CD4-positive, alpha-beta T cell treated with Interleukin-15 for 4 hours (primary cell): Measurements from ENCODE around the gene NKD1.

Experiments
- DNase-seq: peaks from one replicate; pipeline ENCODE4 v3.0.0-alpha.2; 2020; ENCODE audit warnings: low spot score

NKD1 gene

DNA sequence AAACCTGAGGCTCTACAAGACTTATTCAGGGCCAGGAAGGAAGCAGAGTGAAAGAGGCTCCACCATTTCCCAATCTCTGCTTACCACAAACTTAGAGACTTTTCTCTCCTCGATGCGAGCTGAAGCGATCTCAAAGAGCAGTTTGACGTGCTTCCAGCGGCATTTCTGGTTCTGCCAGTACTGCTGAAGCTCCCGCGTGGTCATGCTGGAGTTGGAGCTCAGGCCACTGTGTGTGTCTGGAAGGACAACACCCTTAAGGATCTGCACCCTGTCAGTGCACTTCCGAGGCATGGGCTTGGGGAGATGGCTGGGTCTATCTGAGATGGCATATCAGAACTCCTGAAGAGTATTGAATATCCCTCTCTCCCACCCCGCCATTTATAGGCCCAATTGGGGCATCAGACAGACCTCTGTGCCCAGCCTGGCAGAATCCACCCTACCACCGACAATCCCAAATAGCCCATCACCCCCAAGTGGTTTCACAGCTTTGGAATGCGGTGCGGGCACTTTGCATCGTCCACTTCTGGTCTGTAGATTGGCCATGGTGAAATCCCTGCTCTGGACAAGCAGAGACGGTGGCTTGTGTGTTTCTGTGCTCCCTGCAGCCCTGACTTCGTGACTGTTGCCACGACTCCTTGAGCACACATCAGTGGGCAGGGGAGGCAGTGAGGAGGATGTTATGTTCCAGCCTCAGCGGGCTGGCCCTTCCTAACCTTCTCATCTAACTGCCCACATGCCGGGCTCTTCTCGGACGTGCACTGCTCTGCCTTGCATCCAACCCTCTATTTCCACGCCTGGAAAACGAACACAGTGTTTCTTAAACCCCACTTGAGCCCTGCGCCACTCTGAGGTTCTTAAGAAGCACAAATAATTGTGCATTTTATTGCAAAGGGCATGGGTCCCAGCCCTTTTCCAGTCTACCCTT, 127.8 kb downstream of the NKD1 start:
- DNase-seq, result no peak

DNA sequence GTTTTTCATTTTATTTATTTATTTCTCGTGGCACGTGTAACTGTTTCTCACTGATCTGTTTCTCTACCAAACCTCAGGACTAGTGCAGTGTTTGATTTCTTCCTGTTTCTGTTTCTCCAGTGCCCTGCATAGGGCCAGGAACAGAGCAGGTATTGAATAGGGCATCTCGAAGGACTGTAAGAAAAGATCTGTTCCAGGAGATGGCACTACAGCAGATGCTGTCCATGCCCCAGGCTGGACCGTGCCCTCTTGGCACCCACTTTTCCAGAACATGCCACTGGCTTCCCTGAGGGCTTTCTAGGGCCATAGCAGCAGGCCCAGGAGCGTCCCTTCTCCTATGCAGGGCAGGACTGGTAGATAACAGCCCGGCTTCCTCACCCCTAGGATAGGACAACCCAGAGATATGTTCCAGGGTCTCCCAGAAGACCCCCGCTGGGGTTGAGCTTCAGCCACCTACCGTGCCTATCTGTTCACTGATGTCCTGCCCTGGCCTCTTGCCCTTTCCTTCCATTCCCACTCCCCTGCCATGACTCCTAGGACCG, 128.6 kb downstream of the NKD1 start:
- DNase-seq, result no peak

DNA sequence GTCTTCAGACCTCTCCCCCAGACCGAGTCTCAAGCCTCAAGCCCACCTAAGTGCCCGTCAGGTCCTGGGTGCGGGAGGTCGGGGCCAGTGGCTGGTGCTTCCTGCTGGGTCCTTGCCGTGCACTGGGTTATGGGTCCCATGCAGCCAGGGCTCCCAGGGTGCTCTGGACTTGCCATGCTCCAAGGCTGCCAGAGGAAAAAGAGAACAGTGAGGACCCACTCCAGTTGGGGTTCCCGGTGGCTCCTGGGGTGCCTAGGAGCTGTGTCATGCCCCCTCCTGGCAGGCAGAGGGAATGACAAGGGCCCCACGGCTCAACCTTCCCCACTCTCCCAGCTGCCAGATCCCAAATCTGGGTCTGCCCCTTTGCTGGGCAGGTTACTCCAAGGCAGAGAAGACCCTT, 129.2 kb downstream of the NKD1 start:
- no peak for DNase-seq

DNA sequence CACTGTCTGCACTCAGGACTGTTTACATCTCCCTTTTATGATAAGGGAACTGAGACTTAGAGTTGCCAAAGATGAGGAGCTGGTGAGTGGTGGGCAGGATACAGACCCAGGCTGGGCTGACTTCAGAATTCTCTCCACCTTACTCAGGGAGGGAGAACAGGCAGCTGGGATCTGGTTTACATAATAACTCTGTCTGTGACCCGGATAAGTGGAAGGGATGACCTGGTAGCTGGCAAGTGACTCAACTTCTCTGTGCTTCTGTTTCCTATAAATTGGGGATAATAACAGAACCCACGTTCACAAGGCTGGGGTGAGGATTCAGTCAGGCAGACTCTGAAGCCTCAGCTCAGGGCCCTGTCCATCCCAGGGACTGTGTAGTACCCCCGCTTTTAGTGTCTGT, 130.3 kb downstream of the NKD1 start:
- DNase-seq, result no peak

DNA sequence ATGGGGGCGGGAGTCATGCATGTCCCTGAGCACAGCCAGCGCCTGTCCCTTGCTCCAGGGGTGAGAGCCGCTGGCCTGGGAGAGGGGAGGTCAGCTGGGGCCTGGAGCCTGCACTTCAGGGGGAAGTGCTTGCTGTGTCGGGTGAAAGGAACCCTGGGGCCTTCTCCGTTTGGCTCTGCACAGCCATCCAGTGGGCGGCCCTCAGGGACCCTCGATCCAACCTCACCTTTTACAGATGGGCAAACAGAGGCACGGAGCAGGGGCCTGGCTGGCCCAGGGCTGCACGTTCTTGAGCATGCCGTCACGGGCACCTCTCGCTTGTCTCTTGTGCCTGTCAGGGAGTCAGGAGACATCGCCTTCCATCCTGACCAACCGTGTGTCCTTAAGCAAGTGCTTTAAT, 131.1 kb downstream of the NKD1 start:
- DNase-seq, result no peak

DNA sequence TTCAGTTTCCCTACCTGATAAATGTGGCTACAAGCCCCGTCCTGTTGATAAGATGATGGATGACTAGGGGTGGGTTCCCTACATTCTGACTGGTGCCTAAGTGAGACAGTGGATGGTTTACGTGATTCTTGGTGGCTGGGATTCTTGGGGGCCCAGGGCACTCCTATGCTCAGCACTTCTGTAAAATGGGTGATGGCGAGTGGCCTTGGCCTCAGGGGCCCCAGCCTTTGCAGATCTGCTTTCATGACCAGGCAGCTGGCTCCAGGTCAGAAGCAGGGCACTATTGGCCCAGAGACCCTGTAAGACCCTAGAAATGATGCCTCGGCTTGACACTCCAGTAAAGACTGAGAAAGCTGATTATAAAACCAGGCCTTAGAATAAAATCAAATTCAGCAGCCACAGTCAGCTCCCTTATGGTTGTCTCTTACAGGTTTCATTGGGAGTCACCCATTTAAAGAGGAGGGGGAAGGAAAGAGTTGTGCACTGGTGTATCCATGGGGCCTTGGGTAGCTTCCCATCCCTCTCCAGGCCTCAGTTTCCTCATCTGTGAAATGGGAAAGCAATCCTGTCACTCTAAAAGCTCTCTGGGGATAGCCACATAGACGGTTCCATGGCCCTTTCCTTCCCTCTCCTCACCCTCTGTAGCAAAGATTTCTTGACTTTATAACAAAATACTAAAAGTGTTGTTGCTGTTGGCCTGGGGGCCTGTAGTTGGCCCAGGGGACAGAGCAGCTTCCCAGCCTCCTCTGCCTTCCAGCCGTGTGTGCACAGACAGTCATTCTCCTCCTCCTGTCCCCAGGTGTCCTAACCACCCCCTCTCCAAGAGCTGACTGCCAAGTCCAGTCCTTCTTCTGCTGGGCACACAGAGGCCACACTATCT, 131.7 kb downstream of the NKD1 start:
- DNase-seq, result no peak

DNA sequence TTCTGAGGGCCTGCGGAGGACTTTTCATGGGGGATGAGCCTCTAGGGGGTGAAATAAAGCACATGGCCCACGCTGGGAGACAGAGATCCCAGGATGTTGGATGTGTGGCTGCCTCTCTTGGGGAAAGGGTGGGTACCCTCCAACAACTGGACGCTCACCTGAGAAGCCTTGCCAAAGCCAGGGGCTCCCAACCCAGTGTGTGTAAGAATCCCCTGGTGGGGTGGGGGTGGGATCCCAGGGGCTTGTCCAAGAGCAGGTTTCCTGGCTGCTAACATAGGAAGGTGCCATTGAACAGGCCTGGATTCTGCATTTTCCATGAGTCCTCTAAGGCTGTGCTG, 132.3 kb downstream of the NKD1 start:
- no peak for DNase-seq

DNA sequence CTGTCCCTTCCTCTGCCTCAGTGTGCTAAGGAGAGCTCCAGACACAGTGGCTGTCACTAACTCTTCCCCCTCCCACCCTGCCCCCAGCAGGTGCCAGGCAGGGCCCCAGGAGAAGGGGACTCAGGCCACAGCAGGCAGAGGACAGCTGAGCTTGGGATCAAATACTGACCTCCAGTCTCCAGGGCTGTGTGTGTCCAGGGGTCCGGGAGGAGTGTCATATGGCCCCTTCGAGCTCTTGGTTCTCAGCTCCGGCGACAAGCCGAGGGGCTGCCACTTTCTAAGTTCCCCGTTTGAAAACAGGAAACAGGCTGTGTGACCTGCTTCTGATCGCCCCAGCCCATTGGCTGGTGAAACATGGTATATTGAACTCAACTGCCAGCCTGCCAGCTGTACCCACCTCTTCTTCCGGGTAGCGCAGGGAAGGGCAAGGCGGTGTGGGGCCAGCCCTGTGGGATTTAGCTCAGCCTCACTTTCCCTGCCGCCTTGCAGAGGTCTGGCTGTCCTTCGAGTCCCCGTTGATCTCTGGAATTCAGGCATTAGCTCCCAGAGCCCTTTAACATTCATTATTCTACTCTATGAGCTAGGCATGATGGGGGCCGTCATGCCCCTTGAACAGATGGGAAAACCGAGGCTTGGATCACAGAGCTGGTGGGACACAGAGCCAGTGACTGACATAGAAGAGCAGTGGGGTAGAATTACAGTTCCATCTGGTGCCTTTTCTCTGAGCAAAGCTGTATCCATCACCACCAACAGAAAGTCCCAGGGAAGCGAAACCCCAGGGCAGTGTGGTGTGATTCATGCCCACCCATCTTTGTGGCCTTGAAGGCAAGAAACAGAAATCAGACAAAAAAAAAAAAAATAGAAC, 133.1 kb downstream of the NKD1 start, which contains the start of gene SNX20:
SNX20 (minus strand) TSS at position 292 of the 865 bp plus-strand sequence. CDS start 3,786 bp downstream, outside the sequence.
- peak; percentile 75 for DNase-seq

DNA sequence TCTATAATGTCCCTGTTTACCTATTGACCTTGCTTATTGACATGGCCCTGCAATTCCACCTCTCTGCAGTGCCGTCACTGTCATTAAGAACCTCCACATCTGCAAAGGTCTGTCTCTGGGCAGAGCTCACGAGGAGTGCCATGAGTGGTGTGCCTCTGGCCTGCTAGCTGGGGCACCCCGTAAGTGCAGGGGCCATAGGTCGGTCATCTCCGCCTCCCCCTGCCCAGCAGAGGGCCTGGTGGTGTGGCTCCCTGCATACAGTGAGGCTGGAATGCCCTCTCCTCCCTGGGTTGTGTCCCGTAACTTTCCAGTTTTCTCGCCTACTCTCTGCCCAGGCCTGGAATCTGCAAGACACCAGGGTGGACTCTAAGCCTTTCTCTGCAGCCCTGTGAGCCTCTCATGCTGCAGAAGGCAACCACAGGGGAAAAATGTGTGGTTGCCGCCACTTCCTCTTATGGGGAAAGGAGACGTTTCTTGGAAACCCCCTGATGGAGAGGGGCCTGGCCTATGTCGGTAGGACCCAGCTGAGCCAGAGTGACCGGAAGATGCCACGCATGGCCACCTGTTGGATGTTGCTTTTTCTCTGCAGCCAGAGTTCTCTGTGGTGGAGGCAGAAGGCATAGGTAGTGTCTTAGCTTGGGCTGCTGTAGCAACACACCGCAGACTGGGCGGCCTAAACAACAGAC, 135.6 kb downstream of the NKD1 start:
- DNase-seq, result peak; percentile 56

DNA sequence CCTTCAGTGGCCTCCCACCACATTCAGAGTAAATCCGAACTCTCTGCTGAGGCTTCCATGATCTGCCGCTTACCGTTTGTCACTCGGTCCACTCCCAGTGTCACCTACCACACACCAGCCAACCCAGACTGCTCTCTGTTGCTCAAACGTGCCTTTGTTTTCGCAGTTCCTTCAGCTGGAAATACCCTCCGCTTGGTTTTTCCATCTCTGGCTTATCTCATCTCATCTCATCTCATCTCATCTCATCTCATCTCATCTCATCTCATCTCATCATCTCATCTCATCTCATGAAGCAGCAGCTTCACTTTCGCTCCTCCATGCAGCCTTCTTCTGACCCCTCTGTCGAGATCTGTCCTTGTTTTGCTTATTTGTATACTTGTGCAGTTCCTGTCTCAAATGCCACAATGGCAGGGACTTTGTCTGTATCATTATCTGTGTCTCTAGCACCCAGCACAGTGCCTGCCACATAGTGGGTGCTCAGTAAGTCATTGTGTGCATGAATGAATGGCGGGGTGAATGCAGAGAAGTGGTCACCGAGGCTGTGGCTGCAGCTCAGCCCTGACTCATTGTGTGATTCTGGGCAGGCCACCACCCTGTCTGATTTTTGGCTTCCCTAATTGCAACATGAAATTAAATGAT, 136.7 kb downstream of the NKD1 start:
- peak; percentile 49 for DNase-seq

DNA sequence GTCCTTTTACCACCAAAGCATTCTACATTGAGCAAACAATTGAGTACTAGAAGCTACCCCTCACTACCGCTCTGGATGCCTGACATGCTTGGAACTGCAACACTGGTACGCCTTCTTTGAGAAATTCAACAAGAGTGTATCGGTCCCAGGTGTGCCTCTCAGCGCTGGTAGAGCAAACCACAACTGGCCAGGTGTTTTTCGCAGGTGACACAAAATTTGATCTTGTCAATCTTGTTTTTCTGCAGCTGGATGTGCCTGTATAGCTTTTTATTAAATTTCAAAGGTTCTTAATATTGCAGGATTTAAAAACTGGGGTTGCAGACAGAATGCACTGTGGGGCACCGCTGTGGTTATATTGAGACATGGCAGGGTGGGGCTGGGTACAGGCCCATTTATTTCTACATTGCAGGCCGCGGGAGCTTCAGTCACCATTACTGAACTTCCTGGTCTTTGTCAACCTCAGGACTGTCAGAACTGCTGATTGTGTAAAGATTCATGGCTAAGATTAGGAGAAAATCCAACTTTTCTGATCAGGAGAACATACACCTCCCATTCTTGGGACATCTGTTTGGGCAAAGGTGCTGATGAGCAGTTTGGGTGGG, 137.4 kb downstream of the NKD1 start:
- DNase-seq, result no peak

DNA sequence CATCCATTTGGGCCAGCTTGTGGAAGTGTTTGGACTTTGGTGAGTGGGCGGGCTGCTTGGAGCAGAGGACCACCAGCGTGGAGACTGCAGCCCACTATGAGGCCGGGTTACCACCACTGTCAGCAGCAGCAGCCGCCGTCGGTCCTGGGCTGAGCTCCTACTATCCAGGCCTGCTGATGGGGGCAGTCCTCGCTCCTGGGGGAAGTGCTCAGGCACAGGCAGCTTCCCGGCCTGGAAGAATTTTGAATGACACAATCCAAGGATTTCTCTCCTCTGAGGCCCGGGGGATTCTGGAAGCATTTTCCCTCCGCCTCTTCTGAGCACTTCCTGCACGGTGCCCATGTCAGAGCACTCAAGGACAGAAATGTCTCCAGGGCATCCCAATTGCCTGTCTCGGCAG, 139.9 kb downstream of the NKD1 start:
- no peak for DNase-seq

DNA sequence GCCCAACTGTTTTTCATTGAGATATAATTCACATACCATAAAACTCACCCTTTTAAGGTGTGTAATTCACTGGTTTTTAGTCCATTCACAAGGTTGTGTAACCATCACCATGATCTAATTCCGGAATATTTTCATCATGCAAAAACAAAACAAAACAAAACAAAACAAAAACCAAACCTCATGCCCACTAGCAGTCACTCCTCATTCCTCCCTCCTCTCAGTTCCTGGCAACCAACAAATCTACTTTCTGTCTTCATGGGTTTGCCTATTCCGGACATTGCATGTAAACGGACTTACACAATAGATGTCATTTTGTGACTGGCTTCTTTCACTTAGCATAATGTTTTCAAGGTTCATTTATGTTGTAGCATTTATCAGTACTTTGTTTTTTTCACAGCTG, 140.7 kb downstream of the NKD1 start:
- no peak for DNase-seq

DNA sequence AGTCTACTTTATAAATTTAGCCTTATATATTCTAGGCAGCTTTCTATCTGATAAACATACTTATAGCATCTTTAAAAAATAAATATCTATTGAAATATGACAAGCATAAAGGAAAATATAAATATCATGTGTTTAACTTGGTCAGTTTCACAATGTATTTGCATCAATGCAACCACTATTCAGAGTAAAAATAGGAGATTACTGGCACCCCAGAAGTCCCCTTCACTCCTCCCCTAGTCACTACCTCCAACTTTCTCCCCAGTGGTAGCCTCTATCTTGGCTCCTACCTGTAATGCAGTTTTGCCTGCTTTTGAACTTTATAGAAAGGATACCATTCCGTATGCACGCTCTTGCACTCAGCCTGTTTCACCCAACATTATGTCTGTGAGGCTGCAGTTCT, 142.0 kb downstream of the NKD1 start:
- DNase-seq, result no peak

DNA sequence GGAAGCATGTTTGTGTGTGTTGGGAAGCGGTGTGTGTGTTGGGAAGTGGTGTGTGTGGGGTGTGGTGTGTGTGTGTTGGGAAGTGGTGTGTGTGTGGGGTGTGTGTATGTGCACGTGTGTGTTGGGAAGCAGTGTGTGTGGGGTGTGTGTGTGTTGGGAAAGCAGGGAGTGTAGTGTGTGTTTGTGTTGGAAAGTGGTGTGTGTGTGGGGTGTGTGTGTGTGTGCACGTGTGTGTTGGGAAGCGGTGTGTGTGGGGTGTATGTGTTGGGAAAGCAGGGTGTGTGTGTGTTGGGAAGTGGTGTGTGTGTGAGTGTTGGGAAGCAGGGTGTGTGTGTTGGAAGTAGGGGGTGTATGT, 144.4 kb downstream of the NKD1 start:
- DNase-seq, result no peak

DNA sequence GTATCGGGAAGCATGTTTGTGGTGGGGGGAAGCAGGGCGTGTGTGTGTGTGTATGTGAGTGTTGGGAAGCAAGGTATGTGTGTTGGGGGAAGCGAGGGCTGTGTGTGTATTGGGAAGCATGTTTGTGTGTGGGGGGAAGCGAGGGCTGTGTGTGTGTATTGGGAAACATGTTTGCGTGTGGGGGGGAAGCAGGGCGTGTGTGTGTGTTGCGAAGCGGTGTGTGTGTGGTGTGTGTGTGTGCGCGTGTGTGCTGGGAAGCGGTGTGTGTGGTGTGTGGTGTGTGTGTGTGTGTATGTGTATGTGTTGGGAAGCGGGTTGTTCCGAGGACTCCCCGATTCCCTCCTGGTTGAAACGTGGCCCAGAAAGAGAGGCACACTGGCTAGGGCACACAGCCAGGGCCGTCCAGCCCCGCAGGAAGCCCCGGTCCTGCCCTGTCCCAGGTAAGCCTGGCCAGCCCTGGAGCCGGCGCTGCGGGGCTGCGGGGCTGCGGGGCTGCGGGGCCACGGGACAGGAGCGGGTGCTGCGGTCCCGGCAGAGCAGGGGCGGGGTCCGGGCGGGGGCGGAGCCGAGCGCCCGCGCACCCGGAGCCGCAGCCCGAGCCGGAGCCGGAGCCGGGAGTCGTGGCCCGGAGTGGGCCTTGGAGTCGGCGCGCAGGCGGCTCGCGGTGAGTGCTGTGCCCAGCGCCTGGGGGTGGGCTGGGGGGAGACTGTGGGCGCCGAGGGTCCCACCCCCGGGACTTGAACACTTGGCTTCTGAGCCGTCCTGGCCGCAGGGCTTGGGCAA, 145.0 kb downstream of the NKD1 start, which contains the start of gene NOD2:
NOD2 (plus strand) TSS at position 608 of the 783 bp plus-strand sequence. CDS start 5,890 bp downstream, outside the sequence.
- no peak for DNase-seq

DNA sequence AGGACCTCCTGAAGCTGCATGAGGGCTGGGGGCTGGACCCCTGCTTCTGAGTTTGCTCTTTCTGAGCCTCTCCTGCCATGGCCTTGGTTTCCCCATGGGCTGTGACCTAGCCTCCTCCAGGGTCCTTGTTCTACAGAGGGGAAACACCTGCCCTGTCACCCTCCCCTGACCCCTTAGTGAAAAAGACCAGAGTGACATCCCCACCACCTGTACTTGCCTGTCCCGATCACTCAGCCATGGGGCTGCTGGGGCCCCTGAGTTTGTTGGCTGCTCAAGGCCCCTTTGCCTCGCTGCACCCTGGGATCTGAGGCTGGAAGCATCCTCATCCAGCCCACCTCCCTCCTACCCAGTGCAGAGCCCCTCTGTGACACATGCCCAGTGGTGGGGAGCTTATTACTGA, 146.0 kb downstream of the NKD1 start:
- DNase-seq, result no peak

DNA sequence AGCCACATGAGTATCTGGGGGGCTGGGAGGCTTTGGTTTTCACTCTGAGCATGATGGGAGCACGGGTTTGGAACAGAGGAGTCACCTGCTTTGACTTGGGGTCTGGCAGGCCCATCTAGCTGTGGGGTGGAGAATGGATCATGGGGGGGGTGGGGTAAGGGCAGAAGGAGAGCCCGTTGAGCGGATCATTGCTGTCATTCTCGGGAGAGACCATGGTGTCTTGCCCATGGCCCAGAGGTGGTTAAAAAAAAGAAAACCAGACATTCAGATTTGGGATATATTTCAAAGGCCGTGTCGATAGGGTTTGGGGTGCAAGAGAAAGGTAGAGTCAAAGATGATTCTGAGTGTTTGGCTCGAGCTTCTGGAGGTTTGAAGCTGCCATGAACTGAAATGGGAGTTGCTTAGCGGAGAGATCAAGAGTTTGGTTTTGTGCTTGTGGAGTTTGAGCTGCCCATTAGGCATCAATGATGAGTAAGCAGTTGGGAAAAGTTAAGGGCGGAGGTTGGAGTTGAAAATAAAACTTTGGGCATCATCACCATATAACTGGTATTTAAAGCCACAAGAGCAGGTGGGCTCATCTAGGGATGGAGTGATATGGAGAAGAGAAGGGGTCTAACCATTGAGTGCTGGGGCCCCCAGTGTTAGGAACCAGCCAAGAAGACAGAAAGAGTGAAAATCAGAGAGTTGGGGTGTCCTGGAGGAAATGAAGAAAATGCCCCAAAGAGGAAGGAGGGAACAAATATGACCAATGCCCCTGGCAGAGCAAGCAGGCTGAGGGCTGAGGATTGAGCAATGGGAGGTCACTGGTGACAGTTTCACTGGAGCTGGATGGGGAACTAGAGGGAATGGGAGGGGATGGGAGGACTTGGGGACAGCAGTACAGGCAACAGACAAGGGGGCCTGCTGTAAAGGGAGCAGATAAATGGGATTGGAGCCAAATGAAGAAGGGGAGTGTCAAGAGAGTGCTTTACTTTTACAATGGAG, 147.1 kb downstream of the NKD1 start:
- DNase-seq, result no peak
